ENCODE measurements around the gene RSPO4.

Gene RSPO4

DNA sequence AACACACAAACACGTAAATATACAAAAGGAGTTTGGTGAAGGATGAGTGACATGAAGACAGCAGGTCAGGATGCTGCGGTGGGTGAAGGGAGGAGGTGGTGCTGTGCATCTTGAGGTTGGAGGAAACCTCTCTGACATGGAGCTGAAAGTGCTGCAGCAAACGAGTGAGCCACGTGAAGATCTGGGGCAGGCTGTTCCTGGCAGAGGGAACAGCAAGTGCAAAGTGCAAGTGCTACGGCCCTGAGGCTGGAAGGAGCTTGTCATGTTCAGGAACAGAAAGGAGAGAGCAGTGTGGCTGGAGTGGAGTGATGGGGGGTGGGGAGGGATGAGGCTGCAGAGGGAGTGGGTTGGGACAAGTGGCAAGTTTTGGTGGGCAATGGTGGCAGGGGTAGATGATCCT is 61.2 kb downstream of the RSPO4 start:
- DNase-seq: no peak

DNA sequence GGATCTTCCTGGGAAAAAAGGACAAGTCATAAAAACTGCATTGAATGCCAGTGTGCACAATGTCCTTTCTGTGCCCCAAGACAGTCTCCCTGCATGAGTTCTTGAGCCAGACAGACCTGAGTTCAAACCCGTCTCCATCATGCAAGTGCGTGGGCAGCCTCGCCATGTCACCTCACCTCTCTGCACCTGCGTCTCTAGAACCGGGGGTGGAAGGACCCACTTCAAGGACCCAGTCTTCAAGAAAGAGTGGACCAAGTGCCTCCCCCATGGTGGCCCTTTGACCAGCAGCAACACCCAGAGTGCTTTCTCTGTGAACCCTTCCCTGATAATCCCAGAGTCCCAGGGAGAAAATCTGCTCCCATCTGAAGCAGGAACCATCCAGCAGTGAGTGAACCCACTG is 62.5 kb downstream of the RSPO4 start:
- DNase-seq: no peak

DNA sequence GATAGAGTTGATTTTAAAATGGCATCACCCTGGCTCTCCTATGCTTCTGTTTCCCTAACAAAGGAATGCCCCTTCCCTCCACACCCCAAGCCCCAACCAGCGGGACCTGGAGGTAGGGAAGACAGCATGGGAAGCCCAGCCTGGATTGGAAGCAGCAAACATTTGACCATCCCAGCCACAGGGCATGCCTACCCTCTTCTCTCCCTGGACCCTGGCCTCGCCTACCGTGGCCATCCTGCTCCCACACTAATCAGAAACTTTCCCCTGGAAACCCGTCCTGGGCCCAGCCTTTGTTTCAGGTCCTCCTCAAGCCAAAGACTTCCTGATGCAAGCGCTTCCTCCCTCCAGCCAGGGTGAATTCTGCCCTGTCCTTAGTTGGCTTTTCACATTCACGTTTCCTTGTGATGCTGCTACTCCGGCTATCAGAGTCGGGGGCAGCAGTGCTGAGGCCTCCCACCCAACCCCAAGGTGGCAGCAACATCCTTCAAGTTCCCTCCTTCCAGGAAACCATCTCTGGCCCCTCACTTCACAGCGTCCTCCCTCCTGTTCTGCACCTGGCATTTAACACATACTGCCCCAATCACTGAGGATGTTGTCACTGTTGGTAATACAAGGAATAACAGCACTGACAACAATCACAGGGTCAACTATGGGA is 67.8 kb downstream of the RSPO4 start:
- no peak for DNase-seq

DNA sequence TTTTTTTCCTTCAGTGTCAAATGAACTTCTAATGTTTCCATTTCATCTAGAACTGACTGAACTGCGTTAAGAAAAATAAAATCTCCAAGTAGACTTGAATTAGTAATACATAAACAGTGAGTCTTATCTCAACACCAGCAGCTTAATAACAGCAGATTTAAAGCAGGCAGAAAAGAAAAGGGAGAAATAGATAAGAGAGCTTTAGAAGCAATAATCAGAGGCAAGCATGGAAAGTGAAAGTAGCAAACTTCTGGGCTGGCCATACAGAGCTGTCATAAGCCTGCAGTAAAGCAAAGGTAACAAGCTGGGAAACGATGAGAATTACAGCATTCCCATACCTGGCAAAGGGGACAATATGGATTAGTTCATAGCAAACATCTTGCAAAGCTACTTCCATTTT is 69.1 kb downstream of the RSPO4 start:
- DNase-seq: no peak

DNA sequence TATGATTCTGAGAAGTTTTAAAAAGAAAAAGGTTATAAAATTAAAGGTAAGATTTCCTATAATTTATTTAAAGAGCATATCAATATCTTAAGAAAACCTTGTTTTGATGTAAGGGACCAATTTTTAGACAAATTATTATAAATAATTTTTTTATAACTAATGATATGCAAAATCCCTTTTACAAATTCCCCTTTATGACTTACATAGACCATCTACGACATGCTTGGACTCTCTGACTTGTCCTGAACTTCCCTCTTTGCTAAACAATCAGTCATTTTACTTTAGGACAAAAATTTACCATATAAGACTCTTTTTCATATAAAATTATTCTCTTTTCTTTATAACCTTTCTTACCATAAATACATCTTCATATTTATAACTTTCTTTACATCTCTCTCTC is 70.7 kb downstream of the RSPO4 start:
- peak in 1 of 2 donors; percentile 23 for DNase-seq

DNA sequence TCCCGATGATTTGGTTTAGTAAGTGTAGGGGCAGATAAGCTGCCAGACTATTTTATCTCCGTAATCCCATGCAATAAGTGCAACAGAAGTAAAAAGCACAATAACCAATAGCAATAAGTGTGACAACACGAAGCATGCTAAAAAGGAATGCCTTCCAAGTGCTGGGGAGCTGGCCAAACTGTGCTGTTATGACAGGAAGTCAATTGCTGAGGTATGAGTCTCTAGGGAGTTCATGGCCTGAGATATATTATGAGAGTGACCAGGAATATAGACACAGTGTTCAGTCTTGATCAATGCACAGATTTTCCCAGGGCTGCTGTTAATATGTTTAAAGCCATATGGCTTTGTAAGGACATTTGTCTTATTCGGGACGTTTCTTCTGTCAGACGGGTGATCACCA is 75.4 kb downstream of the RSPO4 start:
- no peak for DNase-seq

DNA sequence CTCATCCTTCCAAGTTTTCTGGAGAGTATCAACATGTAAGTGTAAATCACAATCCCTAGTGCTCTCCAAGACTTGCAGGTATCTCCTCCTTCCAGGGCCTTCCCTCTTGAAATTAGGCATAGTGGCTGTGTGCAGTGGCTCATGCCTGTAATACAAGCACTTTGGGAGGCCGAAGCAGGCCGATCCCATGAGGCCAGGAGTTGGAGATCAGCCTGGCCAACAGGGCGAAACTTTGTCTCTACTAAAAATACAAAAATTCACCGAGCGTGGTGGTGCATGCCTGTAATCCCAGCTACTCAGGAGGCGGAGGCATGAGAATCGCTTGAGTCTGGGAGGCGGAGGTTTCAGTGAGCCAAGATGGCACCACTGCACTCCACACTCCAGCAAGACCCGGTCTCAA is 76.6 kb downstream of the RSPO4 start:
- no peak for DNase-seq

DNA sequence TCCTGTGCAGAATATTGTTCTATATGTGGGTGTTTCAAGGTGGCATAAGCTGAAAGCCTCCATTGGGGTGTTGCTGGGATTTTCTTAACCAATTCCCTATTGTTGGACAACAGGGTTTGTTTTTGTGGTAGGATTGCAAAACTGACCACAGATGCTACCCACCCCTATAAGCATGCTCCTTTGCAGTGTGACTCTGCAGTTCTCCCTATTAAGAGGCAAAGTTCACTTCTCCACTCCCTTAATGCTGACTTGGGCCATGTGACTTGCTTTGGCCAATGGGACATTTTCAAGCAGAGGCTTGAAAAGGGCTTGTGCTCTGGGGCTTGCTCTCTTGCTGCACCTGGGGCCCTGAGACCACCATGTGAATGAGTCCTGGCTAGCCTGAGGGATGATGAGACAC is 77.5 kb downstream of the RSPO4 start:
- DNase-seq: peak; percentile 90 to 92

DNA sequence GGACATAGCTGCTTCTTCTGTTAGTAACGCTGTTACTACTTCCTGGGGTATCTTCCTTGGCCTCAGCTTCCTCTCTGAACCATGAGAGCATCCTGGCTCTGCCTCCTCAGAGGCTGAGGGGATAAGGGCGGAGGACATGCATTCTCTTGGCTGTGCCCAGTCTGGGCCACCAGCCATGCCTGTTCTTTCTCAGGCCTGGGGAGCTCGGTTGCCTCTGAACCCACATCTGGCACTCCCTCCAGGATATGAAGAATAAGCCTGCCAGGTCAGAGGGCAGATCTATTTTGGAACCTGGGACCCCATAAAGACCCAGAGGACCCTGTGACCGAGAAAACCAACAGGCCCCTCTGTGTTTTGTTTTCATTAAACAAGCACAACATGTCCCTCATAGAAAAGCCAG is 79.3 kb downstream of the RSPO4 start:
- peak in 1 of 2 donors; percentile 7 for DNase-seq

DNA sequence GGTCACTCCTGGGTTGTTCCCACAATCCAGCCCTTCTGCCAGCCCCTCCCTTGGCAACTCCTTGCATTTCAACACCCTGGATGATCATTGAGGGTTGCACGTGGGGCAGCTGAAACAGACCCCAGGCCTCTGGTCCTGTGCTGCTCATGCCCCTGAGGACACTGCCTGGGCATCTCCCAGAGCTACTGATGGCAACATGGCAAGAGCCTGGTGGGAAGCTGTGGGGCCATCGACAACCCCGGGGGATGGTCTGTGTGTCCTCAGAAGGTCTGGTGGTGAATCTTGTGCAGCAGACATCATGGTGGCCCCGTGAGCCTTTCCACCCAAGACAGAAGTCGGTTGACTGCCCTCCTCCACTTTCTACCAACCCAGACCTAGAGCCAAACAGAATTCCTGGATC is 81.0 kb downstream of the RSPO4 start:
- DNase-seq: no peak

DNA sequence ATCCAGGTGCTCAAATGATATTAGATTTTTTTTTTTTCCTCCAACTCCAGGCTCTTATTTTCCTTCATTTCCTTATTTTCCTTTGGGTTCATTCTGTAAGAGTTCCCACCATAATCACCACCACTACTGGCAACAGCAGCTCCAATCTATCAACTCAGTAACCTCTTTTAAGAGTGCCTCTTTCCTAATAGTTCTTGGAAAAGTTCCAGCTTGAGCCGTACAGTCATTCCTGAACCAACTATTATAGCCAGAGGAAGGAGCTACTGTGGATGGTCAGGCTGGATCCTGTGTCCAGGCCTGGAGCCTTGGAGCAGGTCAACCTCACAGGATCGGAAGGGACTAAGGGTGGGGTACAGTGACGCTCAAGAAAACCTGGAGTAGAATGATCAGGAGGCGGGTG is 81.8 kb downstream of the RSPO4 start:
- peak; percentile 20 to 52 for DNase-seq

DNA sequence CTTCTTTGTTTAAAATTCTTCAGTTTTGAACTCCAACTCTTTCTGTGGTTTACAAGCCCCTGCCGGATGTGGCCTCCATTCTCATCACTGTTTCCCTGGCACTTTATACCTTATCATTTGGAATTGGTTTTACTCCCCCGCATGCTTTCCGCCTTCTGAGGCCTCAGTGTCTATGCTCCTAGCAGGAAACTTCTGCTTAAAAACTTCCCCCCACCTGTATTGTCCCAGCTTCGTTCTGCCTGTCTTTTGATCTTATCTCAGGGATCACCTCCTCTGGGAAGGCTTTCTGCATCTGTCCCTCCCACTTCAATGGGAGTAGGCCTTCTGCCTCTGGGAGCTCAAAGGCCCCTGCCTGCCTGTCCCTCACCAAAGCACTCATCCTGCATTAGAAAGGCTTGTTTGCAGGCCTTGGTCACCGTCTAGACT is 82.6 kb downstream of the RSPO4 start:
- DNase-seq: no peak

DNA sequence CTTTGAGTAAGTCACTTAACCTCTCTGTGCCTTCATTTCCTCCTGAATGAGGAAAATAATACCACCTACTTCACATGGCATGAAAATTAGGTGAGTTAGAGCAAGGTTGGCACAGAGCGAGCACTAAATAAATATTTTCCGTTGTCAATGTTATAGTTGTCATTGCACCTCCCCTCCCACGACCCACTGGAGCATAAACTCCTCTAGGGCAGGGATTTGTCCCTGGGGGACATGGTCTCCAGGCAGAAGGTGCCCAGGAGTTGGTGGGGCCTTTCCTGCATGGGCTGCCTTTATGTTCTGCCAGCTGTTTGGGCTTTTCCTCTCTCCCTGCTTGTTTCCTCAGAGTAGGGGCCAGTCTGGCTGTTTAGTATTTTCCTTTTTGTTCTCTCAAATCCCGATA is 84.7 kb downstream of the RSPO4 start:
- no peak for DNase-seq

DNA sequence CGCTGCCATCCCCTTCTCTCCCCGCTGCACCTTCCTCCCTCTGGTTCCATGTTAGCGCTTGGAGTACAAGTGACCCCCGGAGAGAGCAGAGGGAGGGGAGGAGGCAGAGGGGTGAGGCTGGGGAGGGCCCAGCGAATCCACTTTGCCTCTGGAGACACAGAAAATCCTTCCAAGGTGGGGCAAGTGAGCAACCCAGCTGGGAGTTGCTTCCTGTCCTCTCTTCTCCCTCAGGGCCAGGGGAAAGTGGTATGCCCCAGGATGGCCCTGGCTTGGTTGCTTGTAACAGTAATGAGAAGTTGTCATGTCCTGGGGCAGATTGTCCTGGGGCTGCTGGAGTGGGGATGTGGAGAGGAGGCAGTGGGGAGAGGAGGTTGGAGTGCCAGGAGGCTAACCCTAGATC is 85.3 kb downstream of the RSPO4 start:
- DNase-seq: no peak

DNA sequence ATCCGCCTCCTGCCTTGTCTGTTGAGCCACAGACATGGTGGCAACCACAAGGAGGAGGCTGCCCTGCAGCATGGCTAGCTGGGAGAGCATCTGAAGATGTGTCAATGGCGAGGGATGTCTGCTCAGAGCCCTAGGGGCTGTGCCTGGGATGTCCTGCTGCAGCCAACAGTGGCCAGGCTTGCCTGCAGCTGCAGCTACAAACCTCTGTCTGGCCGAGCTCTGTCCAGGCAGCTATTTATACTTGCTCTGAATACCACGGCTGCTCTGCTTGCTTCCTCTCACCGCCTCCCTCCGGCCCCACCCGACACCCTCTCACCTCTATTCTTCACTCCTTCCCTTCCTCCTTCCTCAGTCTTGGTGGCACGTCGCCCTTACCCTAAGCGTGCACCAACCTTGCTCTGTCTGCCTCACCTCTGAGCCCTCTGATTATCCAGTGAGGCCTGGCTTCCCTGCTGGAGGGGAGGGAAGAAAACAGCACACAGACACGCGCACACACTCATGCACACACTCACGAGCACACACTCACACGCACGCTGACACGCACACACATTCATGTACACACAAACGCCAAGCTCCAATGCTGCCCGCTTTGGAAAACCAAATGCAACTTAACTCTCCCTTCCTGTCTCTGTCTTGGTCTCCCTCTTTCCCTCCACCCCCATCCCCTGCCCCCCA is 85.8 kb downstream of the RSPO4 start, which contains the start of gene ANGPT4:
TSS of gene ANGPT4 (minus strand) at position 210 of the 675 bp plus-strand sequence. CDS start at position 90, 120 bp downstream.
- DNase-seq: peak in 1 of 2 donors; percentile 38

DNA sequence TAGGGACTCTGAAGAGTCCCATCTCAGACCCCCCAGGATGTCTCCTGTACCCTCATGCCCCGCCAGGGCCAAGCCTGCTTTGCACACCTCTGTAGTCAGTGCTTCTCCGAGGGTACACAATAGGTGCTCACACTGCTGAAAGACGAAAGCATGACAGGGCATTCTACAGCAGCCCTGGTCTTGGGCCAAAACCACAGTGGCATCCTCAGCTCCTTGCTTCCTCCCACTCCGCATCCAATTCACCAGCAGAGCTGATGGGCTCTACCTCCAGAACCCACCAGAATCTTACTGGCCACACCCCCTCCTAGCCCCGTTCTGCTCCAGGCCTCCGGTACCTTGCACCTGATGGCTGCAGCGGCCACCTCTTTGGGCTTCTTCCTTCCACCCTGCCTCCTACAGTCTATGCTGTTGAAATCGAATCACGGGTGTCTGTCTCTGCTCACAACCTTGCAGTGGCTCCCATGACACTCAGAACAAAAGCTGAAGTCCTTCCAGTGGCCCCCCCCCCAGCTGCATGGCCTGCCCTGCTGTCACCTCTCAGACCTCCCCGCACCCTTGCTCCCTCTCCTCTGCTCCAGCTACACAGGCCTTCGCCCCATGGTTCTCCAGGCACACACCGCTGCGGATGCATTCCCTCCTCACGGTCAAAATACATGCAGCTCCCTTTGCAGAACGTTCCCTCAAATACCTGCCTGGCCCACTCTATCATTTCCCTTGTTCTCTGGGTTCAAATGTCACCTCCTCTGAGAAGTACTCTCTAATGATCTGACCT is 87.2 kb downstream of the RSPO4 start:
- peak; percentile 30 to 69 for DNase-seq

DNA sequence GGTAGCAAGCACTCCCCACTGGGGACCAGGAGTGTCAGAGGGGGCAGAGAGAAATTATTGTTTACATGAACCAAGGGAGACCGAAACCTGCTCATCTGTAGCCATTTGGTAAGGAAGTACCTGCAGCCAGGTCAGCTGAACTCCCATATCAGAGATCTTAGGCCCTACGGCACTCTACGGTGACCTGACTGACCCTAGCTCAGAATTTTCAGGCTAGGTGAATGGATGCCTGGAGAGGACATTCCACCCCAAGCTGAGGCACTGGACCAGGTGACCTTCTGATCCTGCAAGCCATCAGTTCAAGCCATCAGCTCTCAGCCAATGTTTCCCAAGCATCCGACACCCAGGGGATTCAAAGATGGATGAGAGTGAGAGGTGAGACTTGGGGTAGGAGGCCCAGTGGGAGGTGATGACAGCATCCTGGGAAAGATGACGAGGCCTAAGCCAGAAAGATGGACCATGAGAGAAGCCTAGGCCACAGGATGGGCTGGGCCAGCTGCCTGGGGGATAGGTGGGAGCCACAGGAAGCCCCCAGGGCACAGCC is 88.7 kb downstream of the RSPO4 start:
- DNase-seq: no peak

DNA sequence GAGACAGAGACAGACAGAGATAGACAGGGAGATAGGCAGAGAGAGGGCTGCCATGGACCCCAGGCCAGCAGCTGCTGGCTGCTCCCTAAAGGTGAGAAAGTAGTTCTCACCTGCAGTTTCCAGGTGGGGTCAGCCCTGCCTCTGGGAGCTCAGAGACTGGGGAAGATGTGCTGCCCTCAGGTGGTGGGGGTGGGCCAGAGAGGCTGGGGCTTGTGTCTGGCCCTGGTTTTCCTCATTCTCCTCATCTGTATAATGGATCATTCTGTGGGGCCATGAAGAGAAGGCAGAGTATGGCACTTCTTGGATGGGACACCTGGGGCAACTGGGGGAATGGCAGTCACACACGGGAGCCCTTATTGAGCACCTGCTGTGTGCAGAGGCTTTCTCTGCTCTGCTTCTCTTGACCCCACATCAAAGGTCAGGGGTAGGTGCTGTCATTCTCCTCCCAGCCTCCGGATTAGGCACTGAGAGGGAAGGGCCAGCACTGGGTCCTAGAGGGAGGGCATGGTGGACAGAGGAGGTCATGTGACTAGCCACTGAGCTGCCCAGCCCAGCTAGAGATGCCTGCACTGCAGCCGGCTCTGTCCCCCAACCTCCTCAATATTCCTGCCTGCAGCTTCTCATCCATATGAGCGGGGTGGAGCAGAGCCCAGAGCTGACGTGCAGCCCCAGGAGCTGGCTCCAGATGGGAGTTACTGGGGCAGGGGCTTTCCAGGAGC is 90.1 kb downstream of the RSPO4 start:
- DNase-seq: no peak

DNA sequence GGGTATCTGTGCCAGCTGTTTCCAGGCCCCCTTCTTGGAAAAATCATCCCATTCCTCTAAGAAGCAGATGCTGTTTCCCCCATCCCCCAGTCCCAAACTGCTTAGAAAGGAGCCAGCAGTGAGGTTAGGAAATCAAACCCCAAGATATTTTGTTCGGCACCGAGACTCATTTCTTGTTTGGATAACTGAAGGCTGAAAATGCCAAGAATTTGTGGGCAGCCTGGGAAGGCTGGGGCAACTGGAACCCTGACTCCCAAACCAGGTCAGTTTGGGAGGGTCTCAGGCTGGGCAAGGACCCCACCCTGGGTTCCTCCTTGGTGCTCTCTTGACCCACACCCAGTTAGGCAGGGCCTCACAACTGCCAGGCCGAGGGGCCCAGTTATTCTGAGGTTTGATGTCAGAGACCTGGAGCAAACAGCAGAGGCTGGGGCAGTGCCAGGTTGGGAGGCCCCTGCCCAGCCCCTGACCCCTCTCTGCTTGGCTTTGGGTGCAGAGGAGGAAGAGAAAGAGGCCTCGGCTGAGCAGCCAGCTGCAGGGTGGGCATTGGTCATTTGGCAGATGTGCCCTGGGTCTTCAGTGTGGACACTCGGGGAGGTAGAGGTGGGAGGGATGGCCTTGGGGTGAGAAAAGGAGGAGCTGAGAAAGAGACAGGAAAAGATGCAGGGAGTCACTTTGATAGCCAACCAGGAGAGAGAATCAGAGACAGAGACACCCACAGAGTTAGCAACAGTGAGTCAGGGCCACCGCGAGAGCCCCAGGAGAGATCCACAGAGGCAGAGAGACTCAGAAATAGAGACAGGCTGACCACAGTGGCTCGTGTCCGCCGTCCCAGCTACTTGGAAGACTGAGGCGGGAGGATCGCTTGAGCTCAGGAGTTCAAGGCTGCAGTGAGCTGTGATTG is 91.0 kb downstream of the RSPO4 start:
- DNase-seq: no peak

DNA sequence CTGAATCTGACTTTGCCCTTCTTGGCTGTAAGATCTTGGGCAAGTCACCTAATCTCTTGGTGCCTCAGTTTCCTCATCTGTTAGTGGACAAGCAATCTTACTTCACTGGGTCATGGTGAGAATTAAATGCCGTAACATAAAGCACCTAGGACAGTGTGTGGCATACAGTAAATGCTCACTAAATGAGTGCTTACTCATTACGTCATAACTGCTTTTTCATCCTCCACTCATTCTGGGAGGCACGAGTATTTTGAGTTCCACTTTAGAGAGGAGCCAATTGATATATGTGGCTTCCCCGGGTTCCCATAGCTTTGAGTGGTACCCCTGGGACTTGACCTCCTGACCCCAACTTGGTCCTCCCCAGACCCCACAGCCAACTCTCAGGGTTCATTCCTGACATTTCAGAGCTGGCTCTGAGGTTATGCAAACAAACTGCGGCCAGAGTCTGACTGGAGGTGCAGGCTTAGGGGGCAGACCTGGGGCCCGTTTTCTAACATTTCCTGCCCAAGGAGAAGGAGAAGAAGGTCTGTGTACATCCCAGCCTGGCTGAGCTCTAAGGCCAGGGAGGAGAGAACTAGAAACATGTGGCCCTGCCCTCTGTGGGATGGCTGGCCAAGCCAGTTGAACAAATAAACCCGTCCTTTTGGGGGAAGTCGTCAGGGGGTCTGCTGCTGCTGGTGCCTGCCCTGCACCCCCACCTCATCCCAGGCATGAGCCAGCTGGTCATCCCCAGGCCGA is 91.8 kb downstream of the RSPO4 start:
- DNase-seq: no peak

DNA sequence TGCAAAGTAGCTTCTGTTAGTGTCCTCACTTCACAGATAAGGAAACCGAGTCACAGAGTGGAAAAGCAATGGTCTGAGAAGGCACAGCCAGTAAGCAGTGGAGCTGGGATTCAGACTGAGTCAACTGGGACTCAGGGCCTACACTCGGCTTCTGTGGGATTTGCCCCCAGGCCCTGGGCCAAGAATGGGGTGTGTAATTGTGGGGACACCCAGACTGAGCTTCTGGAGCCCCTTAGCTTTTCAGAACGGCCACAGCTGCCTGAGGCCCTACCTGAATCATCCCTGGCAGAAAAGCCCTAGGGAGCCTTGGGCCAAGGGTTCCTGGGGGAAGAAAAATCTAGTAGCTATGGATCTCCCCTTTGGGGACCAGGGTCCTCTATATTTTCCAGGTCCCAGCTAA is 92.5 kb downstream of the RSPO4 start:
- DNase-seq: no peak

All from inflammatory macrophage (primary cell).